Measurements from ENCODE around the gene GPRC5C.

GPRC5C gene

GRCh38 chr17:74432766-74433391 is 991 bp downstream of the GPRC5C start:
- DNase-seq (ENCODE audit: low read depth in 2 of 2), result no peak

- no peak for DNase-seq (ENCODE audit: low read depth in 2 of 2)
Observed at GRCh38 chr17:74433421-74434121, 1.7 kb downstream of the GPRC5C start.

- DNase-seq (ENCODE audit: low read depth in 2 of 2), result no peak
Observed at GRCh38 chr17:74435775-74436359, 4.0 kb downstream of the GPRC5C start.

- DNase-seq (ENCODE audit: low read depth in 2 of 2), result no peak
Observed at GRCh38 chr17:74437702-74438101, 5.8 kb downstream of the GPRC5C start.

- DNase-seq (ENCODE audit: low read depth in 2 of 2), result no peak
Observed at GRCh38 chr17:74439691-74440567, 8.0 kb downstream of the GPRC5C start.

- DNase-seq (ENCODE audit: low read depth in 2 of 2), result no peak
Observed at GRCh38 chr17:74441537-74441936, 9.6 kb downstream of the GPRC5C start.

GRCh38 chr17:74442291-74442669 is 10.4 kb downstream of the GPRC5C start:
- no peak for DNase-seq (ENCODE audit: low read depth in 2 of 2)

- DNase-seq (ENCODE audit: low read depth in 2 of 2), result no peak
Observed at GRCh38 chr17:74442670-74443515, 11.0 kb downstream of the GPRC5C start.

- no peak for DNase-seq (ENCODE audit: low read depth in 2 of 2)
Observed at GRCh38 chr17:74443516-74444296, 11.8 kb downstream of the GPRC5C start.

- DNase-seq (ENCODE audit: low read depth in 2 of 2), result no peak
Observed at GRCh38 chr17:74444406-74444805, 12.5 kb downstream of the GPRC5C start.

- DNase-seq (ENCODE audit: low read depth in 2 of 2), result no peak
Observed at GRCh38 chr17:74445158-74445557, 13.3 kb downstream of the GPRC5C start.

GRCh38 chr17:74446551-74447500 is 14.9 kb downstream of the GPRC5C start:
- DNase-seq (ENCODE audit: low read depth in 2 of 2), result no peak

- no peak for DNase-seq (ENCODE audit: low read depth in 2 of 2)
Observed at GRCh38 chr17:74447628-74448159, 15.8 kb downstream of the GPRC5C start.

GRCh38 chr17:74448756-74449155 is 16.9 kb downstream of the GPRC5C start:
- DNase-seq (ENCODE audit: low read depth in 2 of 2), result no peak

GRCh38 chr17:74449306-74449705 is 17.4 kb downstream of the GPRC5C start:
- no peak for DNase-seq (ENCODE audit: low read depth in 2 of 2)

- DNase-seq (ENCODE audit: low read depth in 2 of 2), result no peak
Observed at GRCh38 chr17:74449773-74450172, 17.9 kb downstream of the GPRC5C start.

- DNase-seq (ENCODE audit: low read depth in 2 of 2), result no peak
Observed at GRCh38 chr17:74450231-74450630, 18.3 kb downstream of the GPRC5C start.

- no peak for DNase-seq (ENCODE audit: low read depth in 2 of 2)
Observed at GRCh38 chr17:74450925-74451403, 19.1 kb downstream of the GPRC5C start.

- DNase-seq (ENCODE audit: low read depth in 2 of 2), result no peak
Observed at GRCh38 chr17:74451557-74451956, 19.7 kb downstream of the GPRC5C start.

All from activated CD8-positive, alpha-beta memory T cell treated with anti-CD3 and anti-CD28 coated beads for 4 hours (primary cell).